HepG2 (cell line): ENCODE data around the gene YIPF3. TPM values are rescaled to one million over a fixed set of nuclear protein-coding genes. Genes with fewer than 3 reads are reported as not detected.

Source experiments
- ATF3 ChIP-seq: sonication (generic); formaldehyde crosslinking; IDR thresholded peaks from 2 replicates; pipeline ENCODE4 v1.4.0; 2020; ENCODE audit warnings: missing genetic modification reagents
- CAMTA2 ChIP-seq: sonication (generic); formaldehyde crosslinking; IDR thresholded peaks from 2 replicates; pipeline ENCODE4 v1.4.0; 2020; ENCODE audit warnings: mild to moderate bottlenecking, missing genetic modification reagents, borderline replicate concordance
- E2F5 ChIP-seq: sonication (generic); formaldehyde crosslinking; conservative IDR thresholded peaks from 2 replicates; pipeline ENCODE4 v1.4.0; 2020; ENCODE audit warnings: missing genetic modification reagents
- EHMT2 ChIP-seq: fragments of 200-600 bp; sonication (generic); IDR thresholded peaks from 2 replicates; pipeline ENCODE4 v1.7.0; 2017; ENCODE audit warnings: antibody characterized with exemption, low read depth, low read length, borderline replicate concordance
- FIP1L1 ChIP-seq: fragments of 200-400 bp; formaldehyde crosslinking; IDR thresholded peaks from 2 replicates; pipeline ENCODE4 v1.6.1; 2018; ENCODE audit warnings: low read depth, mild to moderate bottlenecking, low read length, moderate library complexity, borderline replicate concordance; ENCODE audit not compliant: insufficient read depth
- NR2F1 ChIP-seq, 2 experiments: fragments of 450-650 bp in 1 of 2; formaldehyde crosslinking in 1 of 2; IDR thresholded peaks; 2 replicates each; pipeline versions ENCODE4 v1.5.0 to v1.6.1; 2016 to 2020; ENCODE audit warnings: mild to moderate bottlenecking in 1 of 2, missing compliant biosample characterization in 1 of 2, missing genetic modification reagents in 1 of 2, moderate library complexity in 1 of 2
- SKIL ChIP-seq: sonication (generic); formaldehyde crosslinking; IDR thresholded peaks from 2 replicates; pipeline ENCODE4 v1.8.0; 2022; ENCODE audit warnings: missing genetic modification reagents, mild to moderate bottlenecking, moderate library complexity, borderline replicate concordance
- SOX5 ChIP-seq: IDR thresholded peaks from 2 replicates; pipeline ENCODE4 v1.6.1; 2016; ENCODE audit warnings: borderline replicate concordance
- ZBED4 ChIP-seq: sonication (generic); formaldehyde crosslinking; IDR thresholded peaks from 2 replicates; pipeline ENCODE4 v1.4.0; 2020; ENCODE audit warnings: missing genetic modification reagents, borderline replicate concordance
- ZBTB1 ChIP-seq: sonication (generic); formaldehyde crosslinking; IDR thresholded peaks from 2 replicates; pipeline ENCODE4 v1.4.0; 2020; ENCODE audit warnings: missing genetic modification reagents, borderline replicate concordance
- ZBTB4 ChIP-seq: sonication (generic); formaldehyde crosslinking; IDR thresholded peaks from 2 replicates; pipeline ENCODE4 v1.4.0; 2020; ENCODE audit warnings: missing genetic modification reagents, mild to moderate bottlenecking, borderline replicate concordance
- ZNF101 ChIP-seq: sonication (generic); formaldehyde crosslinking; IDR thresholded peaks from 2 replicates; pipeline ENCODE4 v1.4.0; 2020; ENCODE audit warnings: mild to moderate bottlenecking, low read depth, missing genetic modification reagents, borderline replicate concordance
- ZNF367 ChIP-seq: sonication (generic); formaldehyde crosslinking; IDR thresholded peaks from 2 replicates; pipeline ENCODE4 v1.4.0; 2020; ENCODE audit warnings: missing genetic modification reagents, borderline replicate concordance
- ZNF549 ChIP-seq: sonication (generic); formaldehyde crosslinking; IDR thresholded peaks from 2 replicates; pipeline ENCODE4 v1.5.0; 2020; ENCODE audit warnings: missing genetic modification reagents
- ZNF557 ChIP-seq: sonication (generic); formaldehyde crosslinking; IDR thresholded peaks from 2 replicates; pipeline ENCODE4 v1.4.0; 2020; ENCODE audit warnings: missing genetic modification reagents
- ZNF75D ChIP-seq: sonication (generic); formaldehyde crosslinking; IDR thresholded peaks from 2 replicates; pipeline ENCODE4 v1.8.1; 2023; ENCODE audit warnings: missing genetic modification reagents, mild to moderate bottlenecking, borderline replicate concordance
- ZNF83 ChIP-seq: sonication (generic); formaldehyde crosslinking; IDR thresholded peaks from 2 replicates; pipeline ENCODE4 v1.4.0; 2020; ENCODE audit warnings: missing genetic modification reagents, mild to moderate bottlenecking, borderline replicate concordance
- polyA plus RNA-seq, 8 experiments: library from polyadenylated mRNA; depleted of rRNA in 3 of 8; stranded (reverse) in 7 of 8; unstranded in 1 of 8; fragments of >200 nt; fragmentation: Illumina TruSeq in 4 of 8; extraction: Trizol in 4 of 8; gene quantifications; 2 replicates each; pipeline versions ENCODE4 v1.2.1 to v1.2.3, GENCODE V29; 2011 to 2016; ENCODE audit warnings: low read depth in 4 of 8, missing spikeins in 1 of 8, mixed read lengths in 1 of 8; ENCODE audit not compliant: insufficient read depth in 1 of 8
- total RNA-seq, 5 experiments: library from RNA; depleted of rRNA; stranded (reverse); fragments of >200 nt; fragmentation: Illumina TruSeq; extraction: Trizol; gene quantifications; 2 replicates each; pipeline ENCODE4 v1.2.3, GENCODE V29; 2016; ENCODE audit warnings: low read depth in 1 of 5

The YIPF3 gene
- total and polyA plus RNA-seq, 2 of the 13 experiments (the other 11 are each of a cell fraction or from before 2014, with no cell fraction given), result 107 to 206 TPM

GRCh38 chr6:43496370-43497128 lies 20.2 kb downstream of the YIPF3 start (continued):
- TF ChIP-seq ZNF367 (CRISPR knock-in tag) (no peak), NR2F1 (CRISPR knock-in tag; IDR thresholded peaks at IDR 0.05) (0 out of 4 replicates have a peak, but pooled peaks of 1 of the 2 experiments have one; percentile 23), ZBTB4 (no peak), SOX5 (peak; percentile 53), FIP1L1 (no peak), E2F5 (CRISPR knock-in tag) (no peak), ZNF75D (CRISPR knock-in tag) (no peak), SKIL (CRISPR knock-in tag) (0 out of 2 replicates have a peak, but pooled peaks have one; percentile 15), ZBTB1 (no peak), ATF3 (CRISPR knock-in tag) (no peak), CAMTA2 (CRISPR knock-in tag) (no peak), ZNF101 (CRISPR knock-in tag) (no peak), ZNF83 (CRISPR knock-in tag) (no peak), ZBED4 (no peak), EHMT2 (no peak), ZNF557 (CRISPR knock-in tag) (no peak), ZNF549 (CRISPR knock-in tag) (no peak)
